HFFc6 (cell line): ENCODE results near the gene C17orf58. TPM values are rescaled to one million over a fixed set of nuclear protein-coding genes. Genes with fewer than 3 reads are reported as not detected.

Source experiments
- DNase-seq: peaks from one replicate; pipeline ENCODE4 v3.0.0-alpha.2; 2018
- H3K27ac Mint-ChIP-seq: 2 replicates; pipeline ENCODE4 v1.8.0; 2020; ENCODE audit warnings: mild to moderate bottlenecking, mixed read lengths
- H3K27me3 Mint-ChIP-seq: 2 replicates; pipeline ENCODE4 v1.8.0; 2021; ENCODE audit warnings: mild to moderate bottlenecking, moderate library complexity, mixed read lengths; ENCODE audit not compliant: insufficient read depth
- H3K36me3 Mint-ChIP-seq: 2 replicates; pipeline ENCODE4 v1.8.0; 2021; ENCODE audit warnings: low read depth, mixed read lengths
- H3K4me1 Mint-ChIP-seq: 2 replicates; pipeline ENCODE4 v1.8.0; 2020; ENCODE audit warnings: low read depth, mixed read lengths
- H3K4me3 Mint-ChIP-seq: 2 replicates; pipeline ENCODE4 v1.8.0; 2020; ENCODE audit warnings: mild to moderate bottlenecking, moderate library complexity, mixed read lengths
- H3K9me3 Mint-ChIP-seq: 2 replicates; pipeline ENCODE4 v1.8.0; 2020; ENCODE audit warnings: mild to moderate bottlenecking, mixed read lengths
- CTCF ChIP-seq: fragments of 200-600 bp; sonication (generic); IDR thresholded peaks from 2 replicates; pipeline ENCODE4 v1.5.0; 2021; ENCODE audit warnings: antibody characterized with exemption, mild to moderate bottlenecking
- total RNA-seq, 6 experiments: library from RNA; stranded (reverse); fragmentation: NEBNext Ultra II Directional; extraction: Animal tissue kit (Norgen Biotek cat#: 25700); gene quantifications; 2 replicates in 1 of 6; 3 replicates in 5 of 6; pipeline ENCODE4 v1.2.3, GENCODE V29; 2021

Gene C17orf58
- total RNA-seq, 6 experiments from 2014 or later, result 5.4 to 6.6 (median 6.1) TPM

GRCh38 chr17:68011199-68011665 is 15.0 kb upstream of the C17orf58 start:
- Mint-ChIP-seq H3K36me3 (no peaks in the 10 kb centered on the region), H3K27ac (no peak overlapping the region), H3K4me3 (peak overlapping the region; percentile 41; the same call in 1 of the 2 replicates), H3K9me3 (no peaks in the 10 kb centered on the region), H3K4me1 (peaks cover 4% of the 10 kb centered on the region; the same call in 1 of the 2 replicates), H3K27me3 (peaks cover 10% of the 10 kb centered on the region)
- peak; percentile 88 for TF ChIP-seq CTCF
- no peak for DNase-seq

GRCh38 chr17:68006797-68007196 is 10.5 kb upstream of the C17orf58 start:
- no peak for TF ChIP-seq CTCF
- Mint-ChIP-seq H3K36me3 (no peaks in the 10 kb centered on the region), H3K4me3 (no peak overlapping the region), H3K4me1 (peaks cover 4% of the 10 kb centered on the region; the same call in 1 of the 2 replicates), H3K27me3 (peaks cover 7% of the 10 kb centered on the region; the same call in 1 of the 2 replicates), H3K27ac (no peak overlapping the region), H3K9me3 (no peaks in the 10 kb centered on the region)
- no peak for DNase-seq

DNA sequence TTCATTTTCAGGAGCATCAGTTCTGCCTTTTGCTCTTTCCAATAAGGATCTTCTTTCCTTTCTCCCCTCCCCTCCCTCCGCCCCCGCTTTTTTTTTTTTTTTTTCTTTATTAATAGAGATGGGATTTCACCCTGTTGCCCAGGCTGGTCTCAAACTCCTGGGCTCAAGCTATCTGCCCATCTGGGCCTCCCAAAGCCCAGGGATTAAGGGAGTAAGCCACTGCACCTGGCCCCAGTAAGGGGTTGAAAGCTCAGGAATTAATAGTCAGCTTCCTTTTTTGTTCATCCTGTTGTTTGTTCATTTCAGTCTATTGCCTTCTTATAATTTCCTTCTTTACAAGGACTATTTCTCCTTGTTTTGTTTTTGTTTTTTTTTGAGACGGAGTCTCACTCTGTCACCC is 7.9 kb upstream of the C17orf58 start:
- Mint-ChIP-seq H3K4me1 (no peaks in the 10 kb centered on the region), H3K27ac (no peak overlapping the region), H3K4me3 (no peak overlapping the region), H3K27me3 (no peaks in the 10 kb centered on the region), H3K36me3 (no peaks in the 10 kb centered on the region), H3K9me3 (no peaks in the 10 kb centered on the region)
- no peak for DNase-seq
- TF ChIP-seq CTCF, result no peak

- no peak for TF ChIP-seq CTCF
- Mint-ChIP-seq H3K4me3 (no peak overlapping the region), H3K27me3 (no peaks in the 10 kb centered on the region), H3K4me1 (peaks cover 23% of the 10 kb centered on the region), H3K27ac (no peak overlapping the region), H3K36me3 (no peaks in the 10 kb centered on the region), H3K9me3 (no peaks in the 10 kb centered on the region)
- DNase-seq, result peak; percentile 27
These were observed 3.1 kb upstream of the C17orf58 start for GRCh38 chr17:67999291-67999911.

DNA sequence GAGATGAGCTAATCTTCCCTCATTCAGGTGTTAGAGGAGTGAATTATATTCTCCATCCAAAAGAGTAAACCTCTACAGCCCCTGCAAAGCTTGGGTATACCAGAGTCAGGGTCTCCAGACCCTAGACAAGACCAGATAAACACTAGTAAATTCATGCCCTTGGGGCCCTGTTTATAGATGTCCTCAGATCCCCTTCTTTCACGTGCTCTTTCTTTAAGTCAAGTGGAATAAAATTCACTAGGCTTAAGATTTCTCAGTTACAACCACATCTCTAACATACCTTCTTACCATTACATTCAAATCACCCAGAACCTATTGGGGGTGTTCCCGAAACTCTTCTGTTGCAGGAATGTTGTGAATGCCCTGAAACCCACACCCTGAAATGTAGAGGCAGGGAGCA is 2.2 kb upstream of the C17orf58 start:
- TF ChIP-seq CTCF, result no peak
- DNase-seq, result no peak
- no peaks in the 10 kb centered on the region for H3K9me3 Mint-ChIP-seq
- H3K27ac Mint-ChIP-seq, result no peak overlapping the region
- no peaks in the 10 kb centered on the region for H3K27me3 Mint-ChIP-seq
- peaks cover 28% of the 10 kb centered on the region for H3K4me1 Mint-ChIP-seq
- no peak overlapping the region for H3K4me3 Mint-ChIP-seq
- no peaks in the 10 kb centered on the region for H3K36me3 Mint-ChIP-seq
